Activated CD8-positive, alpha-beta memory T cell treated with anti-CD3 and anti-CD28 coated beads, Interleukin-2, amount 10 ng/mL, durations not matched to agents 7 days and 5 days (primary cell): ENCODE results near the gene FXN. TPM values are rescaled to one million over a fixed set of nuclear protein-coding genes. Genes with fewer than 3 reads are reported as not detected.
"Not testable (repeated sequence)": the region's sequence is repeated elsewhere in the genome, so short reads cannot be mapped to it uniquely, and the experiment has no call there.

Experiments used
- ATAC-seq: fragments of 150-1000 bp; cut with Tn5 transposase; one replicate; pipeline ENCODE4 v1.10.0; 2021; ENCODE audit warnings: moderate library complexity
- CTCF ChIA-PET: fragments of 350-600 bp; sonication (Branson Sonifier 250); formaldehyde crosslinking; loops from one replicate; lab custom pipeline; 2021; ENCODE audit warnings: antibody characterized with exemption; lab: Charles Lee
- DNase-seq: peaks from one replicate; pipeline ENCODE4 v3.0.0-alpha.2; 2020
- H3K27ac Mint-ChIP-seq: one replicate; pipeline ENCODE4 v1.8.0; 2021; ENCODE audit warnings: mild to moderate bottlenecking, mixed read lengths
- H3K27me3 Mint-ChIP-seq: one replicate; pipeline ENCODE4 v1.8.0; 2021; ENCODE audit warnings: mixed read lengths
- H3K36me3 Mint-ChIP-seq: one replicate; pipeline ENCODE4 v1.8.0; 2021; ENCODE audit warnings: mild to moderate bottlenecking, mixed read lengths
- H3K4me1 Mint-ChIP-seq: one replicate; pipeline ENCODE4 v1.8.0; 2021; ENCODE audit warnings: mixed read lengths
- H3K4me3 Mint-ChIP-seq: one replicate; pipeline ENCODE4 v1.8.0; 2021; ENCODE audit warnings: mild to moderate bottlenecking, moderate library complexity, mixed read lengths
- H3K9me3 Mint-ChIP-seq: one replicate; pipeline ENCODE4 v1.8.0; 2022; ENCODE audit warnings: low read depth, mixed read lengths
- total RNA-seq, 2 experiments: library from RNA; stranded (reverse); gene quantifications; one replicate each; pipeline ENCODE4 v1.2.3, GENCODE V29; 2021

The FXN gene
- 10 to 100 TPM; 19.9 to 33.9 TPM for total RNA-seq

DNA sequence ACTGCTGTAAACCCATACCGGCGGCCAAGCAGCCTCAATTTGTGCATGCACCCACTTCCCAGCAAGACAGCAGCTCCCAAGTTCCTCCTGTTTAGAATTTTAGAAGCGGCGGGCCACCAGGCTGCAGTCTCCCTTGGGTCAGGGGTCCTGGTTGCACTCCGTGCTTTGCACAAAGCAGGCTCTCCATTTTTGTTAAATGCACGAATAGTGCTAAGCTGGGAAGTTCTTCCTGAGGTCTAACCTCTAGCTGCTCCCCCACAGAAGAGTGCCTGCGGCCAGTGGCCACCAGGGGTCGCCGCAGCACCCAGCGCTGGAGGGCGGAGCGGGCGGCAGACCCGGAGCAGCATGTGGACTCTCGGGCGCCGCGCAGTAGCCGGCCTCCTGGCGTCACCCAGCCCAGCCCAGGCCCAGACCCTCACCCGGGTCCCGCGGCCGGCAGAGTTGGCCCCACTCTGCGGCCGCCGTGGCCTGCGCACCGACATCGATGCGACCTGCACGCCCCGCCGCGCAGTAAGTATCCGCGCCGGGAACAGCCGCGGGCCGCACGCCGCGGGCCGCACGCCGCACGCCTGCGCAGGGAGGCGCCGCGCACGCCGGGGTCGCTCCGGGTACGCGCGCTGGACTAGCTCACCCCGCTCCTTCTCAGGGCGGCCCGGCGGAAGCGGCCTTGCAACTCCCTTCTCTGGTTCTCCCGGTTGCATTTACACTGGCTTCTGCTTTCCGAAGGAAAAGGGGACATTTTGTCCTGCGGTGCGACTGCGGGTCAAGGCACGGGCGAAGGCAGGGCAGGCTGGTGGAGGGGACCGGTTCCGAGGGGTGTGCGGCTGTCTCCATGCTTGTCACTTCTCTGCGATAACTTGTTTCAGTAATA, at the start of gene FXN:
FXN (plus strand) TSS at position 315 of the 871 bp plus-strand sequence; CDS start at position 346, 31 bp downstream.
- Mint-ChIP-seq H3K27me3 (no peaks in the 10 kb centered on the region), H3K36me3 (no peaks in the 10 kb centered on the region), H3K4me1 (peaks cover 21% of the 10 kb centered on the region), H3K9me3 (no peaks in the 10 kb centered on the region), H3K4me3 (peak within 1 kb of the TSS; percentile 88), H3K27ac (peak within 1 kb of the TSS; percentile 86)
- CTCF ChIA-PET = interaction anchor here (0.6 to 4.8 kb wide), 30 partner anchors 9 to 255 kb away, joined by 3 to 36 read pairs (median 5); a partner anchor contains a TSS
- ATAC-seq (peak; percentile 93), DNase-seq (peak; percentile 86)

- not testable (repeated sequence) for DNase-seq, H3K27ac Mint-ChIP-seq, H3K27me3 Mint-ChIP-seq, H3K9me3 Mint-ChIP-seq, H3K36me3 Mint-ChIP-seq, ATAC-seq, H3K4me3 Mint-ChIP-seq
- H3K4me1 Mint-ChIP-seq = peaks cover 19% of the 10 kb centered on the region
- CTCF ChIA-PET = interaction anchor here (1.2 kb wide), 1 partner anchor 49 kb away, joined by 4 read pairs; the partner anchor contains the start of gene FXN
Observed at GRCh38 chr9:68986949-68987348, 48.6 kb upstream of the FXN start.

DNA sequence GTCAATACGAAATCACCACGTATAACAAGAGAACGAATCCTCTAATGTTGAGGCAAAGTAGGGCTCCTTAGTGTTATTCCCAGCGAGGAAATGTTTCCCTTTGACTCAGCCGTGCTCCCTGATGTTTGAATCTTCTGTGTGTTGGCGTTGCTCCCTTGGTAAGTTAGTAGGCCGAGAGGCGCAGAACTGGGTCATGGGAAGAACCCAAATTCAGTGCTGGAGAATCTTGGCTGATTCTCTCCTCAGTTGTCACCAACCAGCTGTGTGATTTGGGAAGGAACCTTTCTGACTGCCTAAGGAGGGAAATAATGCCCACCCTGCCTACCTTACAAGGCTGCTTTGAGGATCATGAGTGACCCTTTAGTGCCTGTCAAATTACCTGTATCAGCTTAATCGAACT, 44.1 kb upstream of the FXN start:
- no peaks in the 10 kb centered on the region for H3K9me3 Mint-ChIP-seq
- no peak overlapping the region for H3K27ac Mint-ChIP-seq
- H3K4me3 Mint-ChIP-seq = no peak overlapping the region
- ATAC-seq = no peak
- H3K27me3 Mint-ChIP-seq = peaks cover 2% of the 10 kb centered on the region
- CTCF ChIA-PET = no interaction called here
- H3K4me1 Mint-ChIP-seq = peaks cover 8% of the 10 kb centered on the region
- DNase-seq = no peak
- H3K36me3 Mint-ChIP-seq = no peaks in the 10 kb centered on the region

- peaks cover 9% of the 10 kb centered on the region for H3K27me3 Mint-ChIP-seq
- DNase-seq (no peak), ATAC-seq (no peak)
- H3K27ac Mint-ChIP-seq = no peak overlapping the region
- CTCF ChIA-PET = interaction anchor here (0.7 to 1.4 kb wide), 2 partner anchors 12 to 46 kb away, joined by 3 read pairs; no protein-coding TSS in a partner anchor
- no peaks in the 10 kb centered on the region for H3K9me3 Mint-ChIP-seq
- H3K4me3 Mint-ChIP-seq = no peak overlapping the region
- peaks cover 24% of the 10 kb centered on the region for H3K4me1 Mint-ChIP-seq
- H3K36me3 Mint-ChIP-seq = no peaks in the 10 kb centered on the region
Observed at GRCh38 chr9:68995776-68996175, 39.8 kb upstream of the FXN start.

GRCh38 chr9:68996462-68996861, 39.1 kb upstream of the FXN start:
- Mint-ChIP-seq H3K4me3 (no peak overlapping the region), H3K27me3 (peaks cover 13% of the 10 kb centered on the region), H3K36me3 (no peaks in the 10 kb centered on the region), H3K4me1 (peaks cover 24% of the 10 kb centered on the region), H3K27ac (no peak overlapping the region), H3K9me3 (no peaks in the 10 kb centered on the region)
- CTCF ChIA-PET = interaction anchor here (2.2 kb wide), 1 partner anchor 413 kb away, joined by 9 read pairs; no protein-coding TSS in a partner anchor
- ATAC-seq = no peak
- no peak for DNase-seq

DNA sequence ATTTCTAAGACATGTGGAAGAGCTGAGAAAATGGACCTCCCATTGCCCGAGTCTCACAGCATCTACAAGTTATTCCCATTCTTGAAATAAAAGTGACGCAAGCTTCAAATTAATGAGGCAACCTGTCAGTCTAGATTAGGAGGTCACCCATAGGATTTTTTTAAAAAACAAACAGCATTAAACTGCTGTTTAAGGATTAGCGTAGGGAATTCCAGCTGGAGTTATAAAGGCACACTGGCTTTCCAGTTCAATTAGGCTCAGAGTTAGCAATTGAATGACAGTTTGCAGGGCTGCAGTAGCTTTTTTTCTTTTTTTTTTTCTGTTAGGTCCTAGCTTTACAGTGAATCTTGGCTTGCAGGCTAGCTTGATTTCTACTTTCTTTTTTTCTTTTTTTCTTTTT, 37.9 kb upstream of the FXN start:
- CTCF ChIA-PET = interaction anchor here (0.9 to 2.2 kb wide), 4 partner anchors 12 to 415 kb away, joined by 3 to 9 read pairs (median 6); no protein-coding TSS in a partner anchor
- Mint-ChIP-seq H3K9me3 (no peaks in the 10 kb centered on the region), H3K4me1 (peaks cover 24% of the 10 kb centered on the region), H3K36me3 (no peaks in the 10 kb centered on the region), H3K27me3 (peaks cover 16% of the 10 kb centered on the region), H3K27ac (no peak overlapping the region), H3K4me3 (no peak overlapping the region)
- no peak for ATAC-seq
- no peak for DNase-seq

DNA sequence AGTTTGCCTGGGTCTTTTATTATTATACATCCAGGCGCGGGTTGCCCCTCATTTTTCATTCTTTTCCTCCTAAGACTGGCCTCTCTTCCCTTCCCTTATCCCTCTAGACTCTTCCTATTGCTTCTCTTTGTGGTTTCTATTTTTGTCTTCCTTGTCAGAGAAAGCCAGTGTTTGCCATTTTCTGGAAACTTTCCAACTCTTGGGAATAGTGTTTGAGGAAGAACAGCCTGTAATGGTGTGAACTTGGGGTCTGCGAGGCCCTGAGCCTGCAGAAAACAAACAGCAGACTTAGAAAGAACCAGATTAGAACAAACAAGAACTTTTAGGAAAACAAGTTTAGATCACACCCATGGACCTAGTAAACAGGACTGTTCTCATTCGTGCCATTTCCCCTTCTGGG, 37.2 kb upstream of the FXN start:
- DNase-seq (no peak), ATAC-seq (no peak)
- Mint-ChIP-seq H3K27ac (no peak overlapping the region), H3K4me3 (no peak overlapping the region), H3K4me1 (peaks cover 24% of the 10 kb centered on the region), H3K36me3 (no peaks in the 10 kb centered on the region), H3K9me3 (no peaks in the 10 kb centered on the region), H3K27me3 (peaks cover 19% of the 10 kb centered on the region)
- CTCF ChIA-PET = interaction anchor here (1.0 to 2.2 kb wide), 5 partner anchors 11 to 415 kb away, joined by 3 to 9 read pairs (median 5); no protein-coding TSS in a partner anchor

GRCh38 chr9:68998812-68999211, 36.7 kb upstream of the FXN start:
- Mint-ChIP-seq H3K4me1 (peaks cover 24% of the 10 kb centered on the region), H3K4me3 (no peak overlapping the region), H3K27me3 (peaks cover 17% of the 10 kb centered on the region), H3K36me3 (no peaks in the 10 kb centered on the region), H3K9me3 (no peaks in the 10 kb centered on the region), H3K27ac (no peak overlapping the region)
- CTCF ChIA-PET = interaction anchor here (0.7 to 2.2 kb wide), 14 partner anchors 15 to 418 kb away, joined by 3 to 9 read pairs (median 5); no protein-coding TSS in a partner anchor
- peak; percentile 22 for ATAC-seq
- DNase-seq = no peak

DNA sequence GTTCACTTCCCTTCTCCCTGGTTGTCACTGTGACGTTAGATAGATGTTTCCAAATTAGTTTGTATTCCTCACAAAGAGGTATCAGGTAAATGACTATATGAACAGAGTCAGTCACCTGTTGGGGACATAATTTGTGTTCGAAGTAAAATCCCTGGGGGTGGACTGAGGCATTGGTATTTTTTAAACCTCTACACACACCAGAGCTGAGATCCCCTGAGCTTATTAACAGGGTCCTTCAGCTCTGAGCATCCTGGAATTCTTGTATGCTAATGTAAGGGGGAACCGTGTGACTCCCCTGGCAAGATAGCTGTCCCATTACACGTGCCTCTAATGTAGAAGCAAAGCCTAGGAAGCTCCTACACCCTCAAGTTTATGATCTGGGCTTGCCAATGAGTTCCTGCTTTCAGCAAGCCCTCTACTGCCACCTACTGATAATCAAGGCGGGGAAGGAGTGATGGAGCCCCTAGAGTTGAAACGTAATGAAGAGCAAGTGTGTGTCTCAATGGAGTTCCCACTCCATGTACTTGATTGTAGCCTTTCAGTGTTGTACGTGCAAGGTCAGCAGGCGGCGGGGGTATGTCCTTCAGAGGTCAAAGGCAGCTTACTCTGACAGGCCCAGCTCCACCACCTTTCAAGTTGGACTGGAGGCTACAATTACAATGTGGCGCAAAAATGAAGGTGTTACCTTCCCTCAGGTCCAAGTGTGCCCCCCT, 36.0 kb upstream of the FXN start:
- DNase-seq = peak; percentile 80
- CTCF ChIA-PET = interaction anchor here (0.7 to 1.8 kb wide), 30 partner anchors 11 to 418 kb away, joined by 3 to 12 read pairs (median 4); no protein-coding TSS in a partner anchor
- Mint-ChIP-seq H3K4me1 (peaks cover 24% of the 10 kb centered on the region), H3K27ac (no peak overlapping the region), H3K9me3 (no peaks in the 10 kb centered on the region), H3K4me3 (no peak overlapping the region), H3K27me3 (peaks cover 23% of the 10 kb centered on the region), H3K36me3 (no peaks in the 10 kb centered on the region)
- peak; percentile 96 for ATAC-seq

- Mint-ChIP-seq H3K27ac (no peak overlapping the region), H3K27me3 (peaks cover 28% of the 10 kb centered on the region), H3K4me1 (peaks cover 12% of the 10 kb centered on the region), H3K9me3 (no peaks in the 10 kb centered on the region), H3K36me3 (no peaks in the 10 kb centered on the region), H3K4me3 (no peak overlapping the region)
- DNase-seq (no peak), ATAC-seq (no peak)
- CTCF ChIA-PET = interaction anchor here (1.5 kb wide), 1 partner anchor 418 kb away, joined by 5 read pairs; no protein-coding TSS in a partner anchor
Observed at GRCh38 chr9:69001921-69002320, 33.6 kb upstream of the FXN start.

GRCh38 chr9:69003051-69003450, 32.5 kb upstream of the FXN start:
- Mint-ChIP-seq H3K27me3 (peaks cover 31% of the 10 kb centered on the region), H3K4me1 (peaks cover 11% of the 10 kb centered on the region), H3K36me3 (no peaks in the 10 kb centered on the region), H3K9me3 (no peaks in the 10 kb centered on the region), H3K4me3 (no peak overlapping the region), H3K27ac (no peak overlapping the region)
- no peak for DNase-seq
- ATAC-seq = no peak
- CTCF ChIA-PET = interaction anchor here (0.6 to 1.5 kb wide), 3 partner anchors 10 to 420 kb away, joined by 3 to 5 read pairs (median 3); no protein-coding TSS in a partner anchor

DNA sequence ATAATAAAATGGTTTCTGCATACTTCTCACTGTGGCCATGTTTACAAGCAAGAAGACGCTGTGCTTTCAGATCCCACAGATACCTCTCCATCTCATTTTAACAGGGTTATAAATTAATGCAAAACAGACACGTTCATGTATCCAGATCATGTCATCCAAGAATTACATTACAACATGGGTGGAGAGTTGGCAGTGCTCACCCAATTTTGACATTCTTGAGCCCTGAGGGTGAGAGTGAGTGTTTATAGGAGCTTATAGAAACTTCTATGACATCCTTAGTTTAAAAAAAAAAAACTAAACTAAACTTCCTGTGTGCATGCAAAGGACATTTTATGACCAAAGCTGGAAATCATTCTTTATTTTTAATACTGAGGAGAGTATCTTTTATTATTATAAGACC, 30.7 kb upstream of the FXN start:
- ATAC-seq (no peak), DNase-seq (no peak)
- Mint-ChIP-seq H3K4me1 (no peaks in the 10 kb centered on the region), H3K4me3 (no peak overlapping the region), H3K27me3 (peaks cover 38% of the 10 kb centered on the region), H3K9me3 (no peaks in the 10 kb centered on the region), H3K27ac (no peak overlapping the region), H3K36me3 (no peaks in the 10 kb centered on the region)
- CTCF ChIA-PET = interaction anchor here (0.9 to 1.4 kb wide), 3 partner anchors 24 to 421 kb away, joined by 3 to 4 read pairs (median 3); no protein-coding TSS in a partner anchor

- H3K4me3 Mint-ChIP-seq = no peak overlapping the region
- H3K27ac Mint-ChIP-seq = no peak overlapping the region
- ATAC-seq = no peak
- CTCF ChIA-PET = interaction anchor here (1.5 to 3.6 kb wide), 4 partner anchors 10 to 26 kb away, joined by 4 to 12 read pairs (median 6); partner anchors contain the start of gene FXN
- H3K27me3 Mint-ChIP-seq = peaks cover 44% of the 10 kb centered on the region
- H3K36me3 Mint-ChIP-seq = no peaks in the 10 kb centered on the region
- no peak for DNase-seq
- H3K4me1 Mint-ChIP-seq = peaks cover 14% of the 10 kb centered on the region
- no peaks in the 10 kb centered on the region for H3K9me3 Mint-ChIP-seq
Observed at GRCh38 chr9:69009708-69010107, 25.8 kb upstream of the FXN start.
